SK-N-SH (cell line): Measurements from ENCODE around the gene PPP1R9B. TPM values are rescaled to one million over a fixed set of nuclear protein-coding genes. Genes with fewer than 3 reads are reported as not detected.
A peak's percentile ranks its signal among the peaks of the same experiment; 100 is the strongest.

Experiments used
- CTCF ChIA-PET: fragments of 300-600, 350-600 bp; formaldehyde crosslinking; extraction: SDS; loops from one replicate; lab custom pipeline; 2021; lab: Yijun Ruan, JAX
- POLR2A ChIA-PET: fragments of 350-600 bp; sonication (Branson Sonifier 250); formaldehyde crosslinking; extraction: SDS; loops from one replicate; lab custom pipeline; 2020; ENCODE audit warnings: antibody characterized with exemption, inconsistent platforms; lab: Yijun Ruan, JAX
- DNase-seq: peaks from one replicate; pipeline ENCODE4 v3.0.0; 2012
- H2AFZ ChIP-seq: fragments of 200-600 bp; sonication (generic); 2 replicates; pipeline ENCODE4 v1.8.1; 2016; ENCODE audit warnings: antibody characterized with exemption, mild to moderate bottlenecking, low read depth
- H3F3A ChIP-seq: fragments of 200-600 bp; sonication (generic); replicated peaks from 2 replicates; pipeline ENCODE3; 2016; ENCODE audit warnings: antibody characterized with exemption, mild to moderate bottlenecking; ENCODE audit not compliant: insufficient read depth
- H3K27ac ChIP-seq, 2 experiments: fragments of 200-500 bp in 1 of 2; fragments of 200-600 bp in 1 of 2; sonication (Bioruptor generic) in 1 of 2; sonication (generic), shearing (Covaris generic) in 1 of 2; 2 replicates each; pipeline versions ENCODE4 v1.5.1 to v1.6.1; 2014 to 2016; ENCODE audit warnings: low read depth in 2 of 2, inconsistent platforms in 1 of 2, low read length in 1 of 2, mild to moderate bottlenecking in 1 of 2, mixed read lengths in 1 of 2
- H3K27me3 ChIP-seq: fragments of 200-600 bp; sonication (generic), shearing (Covaris generic); 2 replicates; pipeline ENCODE4 v1.6.1; 2016; ENCODE audit warnings: mixed run types; ENCODE audit not compliant: insufficient read depth
- H3K36me3 ChIP-seq, 2 experiments: fragments of 200-500 bp in 1 of 2; fragments of 200-600 bp in 1 of 2; sonication (Bioruptor generic) in 1 of 2; sonication (generic) in 1 of 2; replicated peaks in 1 of 2; 2 replicates each; pipeline versions ENCODE3 to v1.5.1; 2014 to 2016; ENCODE audit warnings: low read length in 1 of 2, mild to moderate bottlenecking in 1 of 2; ENCODE audit not compliant: insufficient read depth in 2 of 2, control insufficient read depth in 1 of 2
- H3K4me1 ChIP-seq, 2 experiments: fragments of 200-500 bp in 1 of 2; fragments of 200-600 bp in 1 of 2; sonication (Bioruptor generic) in 1 of 2; sonication (generic), shearing (Covaris generic) in 1 of 2; 2 replicates each; pipeline versions ENCODE4 v1.5.1 to v1.6.1; 2014 to 2016; ENCODE audit warnings: low read depth in 1 of 2, low read length in 1 of 2, mixed run types in 1 of 2; ENCODE audit not compliant: insufficient read depth in 2 of 2, control insufficient read depth in 1 of 2
- H3K4me2 ChIP-seq: fragments of 200-600 bp; sonication (generic), shearing (Covaris generic); 2 replicates; pipeline ENCODE4 v1.6.1; 2017; ENCODE audit warnings: mixed run types
- H3K4me3 ChIP-seq, 2 experiments: fragments of 200-500 bp in 1 of 2; fragments of 200-600 bp in 1 of 2; sonication (Bioruptor generic) in 1 of 2; sonication (generic), shearing (Covaris generic) in 1 of 2; 2 replicates each; pipeline versions ENCODE4 v1.5.1 to v1.8.1; 2014 to 2016; ENCODE audit warnings: low read depth in 2 of 2, inconsistent platforms in 1 of 2, low read length in 1 of 2, mild to moderate bottlenecking in 1 of 2, mixed read lengths in 1 of 2, moderate library complexity in 1 of 2
- H3K79me2 ChIP-seq: fragments of 200-600 bp; sonication (generic); 2 replicates; pipeline ENCODE4 v1.8.1; 2017; ENCODE audit warnings: mild to moderate bottlenecking; ENCODE audit not compliant: insufficient read depth
- H3K9ac ChIP-seq: fragments of 200-600 bp; sonication (generic); 2 replicates; pipeline ENCODE4 v1.6.1; 2017; ENCODE audit warnings: mixed run types
- H3K9me2 ChIP-seq: fragments of 200-600 bp; sonication (generic); 2 replicates; pipeline ENCODE4 v1.6.1; 2017; ENCODE audit warnings: mixed run types
- H3K9me3 ChIP-seq: fragments of 200-600 bp; sonication (generic); 2 replicates; pipeline ENCODE4 v1.6.1; 2017; ENCODE audit warnings: mixed run types, mild to moderate bottlenecking, moderate library complexity
- H4K20me1 ChIP-seq: fragments of 200-600 bp; sonication (generic); 2 replicates; pipeline ENCODE4 v1.6.1; 2017; ENCODE audit warnings: mild to moderate bottlenecking, mixed run types; ENCODE audit not compliant: insufficient read depth
- CHD2 ChIP-seq: fragments of 150-350 bp; IDR thresholded peaks from 2 replicates; pipeline ENCODE4 v1.6.1; 2018; ENCODE audit warnings: low read length; ENCODE audit not compliant: partially characterized antibody
- ELF1 ChIP-seq: IDR thresholded peaks from 2 replicates; pipeline ENCODE4 v1.4.0; 2012
- EP300 ChIP-seq, 2 experiments: IDR thresholded peaks; 2 replicates each; pipeline versions ENCODE4 v1.4.0 to v1.6.1; 2012; ENCODE audit warnings: borderline replicate concordance in 1 of 2, low read depth in 1 of 2, low read length in 1 of 2
- FOSL2 ChIP-seq: IDR thresholded peaks from 2 replicates; pipeline ENCODE4 v1.4.0; 2012; ENCODE audit warnings: low read depth, mild to moderate bottlenecking, moderate library complexity, borderline replicate concordance
- FOXJ3 ChIP-seq: sonication (generic); formaldehyde crosslinking; IDR thresholded peaks from 2 replicates; pipeline ENCODE4 v1.5.1; 2020; ENCODE audit warnings: mild to moderate bottlenecking, missing genetic modification reagents
- FOXM1 ChIP-seq: IDR thresholded peaks from 2 replicates; pipeline ENCODE4 v1.4.0; 2012; ENCODE audit warnings: low read depth, mild to moderate bottlenecking
- GABPA ChIP-seq: IDR thresholded peaks from 2 replicates; pipeline ENCODE4 v1.4.0; 2012; ENCODE audit warnings: low read depth, mild to moderate bottlenecking
- GATA2 ChIP-seq: sonication (generic); formaldehyde crosslinking; IDR thresholded peaks from 2 replicates; pipeline ENCODE4 v1.5.0; 2020; ENCODE audit warnings: mild to moderate bottlenecking, missing genetic modification reagents
- IRF3 ChIP-seq: fragments of 150-350 bp; IDR thresholded peaks from 2 replicates; pipeline ENCODE4 v1.6.1; 2016; ENCODE audit warnings: mild to moderate bottlenecking, low read depth, low read length
- MAX ChIP-seq: IDR thresholded peaks from 2 replicates; pipeline ENCODE4 v1.4.0; 2012; ENCODE audit warnings: low read depth
- NRF1 ChIP-seq: IDR thresholded peaks from 2 replicates; pipeline ENCODE4 v1.6.1; 2012; ENCODE audit warnings: low read depth, mild to moderate bottlenecking, low read length
- PBX3 ChIP-seq: IDR thresholded peaks from 2 replicates; pipeline ENCODE4; 2012
- RCOR1 ChIP-seq: fragments of 150-350 bp; IDR thresholded peaks from 2 replicates; pipeline ENCODE4 v1.6.1; 2017; ENCODE audit warnings: antibody characterized with exemption, low read length
- REST ChIP-seq: IDR thresholded peaks from 2 replicates; pipeline ENCODE4 v1.6.1; 2012; ENCODE audit warnings: mild to moderate bottlenecking, low read depth, low read length, moderate library complexity
- RFX5 ChIP-seq: IDR thresholded peaks from 2 replicates; pipeline ENCODE4 v1.6.1; 2012; ENCODE audit warnings: mild to moderate bottlenecking, improper control_type of control experiment, low read length
- RXRA ChIP-seq: IDR thresholded peaks from 2 replicates; pipeline ENCODE4 v1.4.0; 2012; ENCODE audit warnings: low read depth, mild to moderate bottlenecking, borderline replicate concordance
- SIN3A ChIP-seq: IDR thresholded peaks from 2 replicates; pipeline ENCODE4 v1.6.1; 2012; ENCODE audit warnings: low read depth, mild to moderate bottlenecking, low read length, moderate library complexity, borderline replicate concordance
- SMC3 ChIP-seq: IDR thresholded peaks from 2 replicates; pipeline ENCODE4 v1.6.1; 2012; ENCODE audit warnings: low read depth, low read length, improper control_type of control experiment
- TAF1 ChIP-seq: IDR thresholded peaks from 2 replicates; pipeline ENCODE4 v1.6.1; 2012; ENCODE audit warnings: low read depth, mild to moderate bottlenecking, low read length, moderate library complexity, borderline replicate concordance
- USF1 ChIP-seq: IDR thresholded peaks from 2 replicates; pipeline ENCODE4 v1.4.0; 2012; ENCODE audit warnings: low read depth, borderline replicate concordance
- YY1 ChIP-seq: IDR thresholded peaks from 2 replicates; pipeline ENCODE4 v1.4.0; 2012; ENCODE audit warnings: low read depth, mild to moderate bottlenecking
- ZBTB33 ChIP-seq: IDR thresholded peaks from 2 replicates; pipeline ENCODE4 v1.4.0; 2012; ENCODE audit warnings: low read depth, borderline replicate concordance
- whole genome bisulfite sequencing: methylation state at CpG from one replicate; pipeline ENCODE4 v1.1.6; 2017; ENCODE audit warnings: low lambda C conversion rate; 5-methylcytosine and 5-hydroxymethylcytosine counted together
- polyA plus RNA-seq, 3 experiments: library from polyadenylated mRNA; depleted of rRNA; stranded (reverse); fragments of >200 nt; gene quantifications; 2 replicates each; pipeline ENCODE4 v1.2.3, GENCODE V29; 2012

PPP1R9B gene
- polyA plus RNA-seq, 1 of the 3 experiments (the other 2 are of a cell fraction): 35.2 TPM

GRCh38 chr17:50151937-50152547, 1.6 kb upstream of the PPP1R9B start:
- Histone ChIP-seq H3K9ac (peak overlapping the region; percentile 71), H3K27ac (peak overlapping the region; percentile 74 to 98), H3K4me1 (peaks cover 32 to 53% of the 10 kb centered on the region in 2 experiments; a peak in 3 of 4 replicates), H3K27me3 (no peaks in the 10 kb centered on the region), H3K79me2 (peaks cover 37% of the 10 kb centered on the region), H3K9me2 (no peaks in the 10 kb centered on the region), H3K4me3 (peak overlapping the region; percentile 66 to 81), H2AFZ (peak overlapping the region; percentile 90; the same call in 1 of the 2 replicates), H3K9me3 (no peaks in the 10 kb centered on the region), H3F3A (peaks cover 25% of the 10 kb centered on the region), H4K20me1 (peaks cover 23% of the 10 kb centered on the region), H3K4me2 (peak overlapping the region; percentile 97), H3K36me3 (peaks cover 0 to 8% of the 10 kb centered on the region in 2 experiments)
- CTCF ChIA-PET: interaction anchor here (0.7 to 12.8 kb wide), 29 partner anchors 9 to 321 kb away, joined by 3 to 169 read pairs (median 6); partner anchors contain the start of genes COL1A1, ITGA3, PDK2 and SAMD14
- WGBS: 2% methylated on average over 12 of the region's 12 CpGs
- DNase-seq: peak; percentile 89
- POLR2A ChIA-PET: interaction anchor here (0.5 to 2.5 kb wide), 11 partner anchors 9 to 207 kb away, joined by 3 to 30 read pairs (median 3); partner anchors contain the start of genes DLX3 and PDK2
- no peak for TF ChIP-seq NRF1
- no peak for TF ChIP-seq FOXM1
- TF ChIP-seq GABPA: peak; percentile 68
- TF ChIP-seq IRF3: no peak
- no peak for TF ChIP-seq GATA2 (CRISPR knock-in tag)
- peak; percentile 56; the same call in 1 of the 2 replicates for TF ChIP-seq RXRA
- TF ChIP-seq REST: no peak
- peak; percentile 88; the same call in 1 of the 2 replicates for TF ChIP-seq SIN3A
- TF ChIP-seq MAX: peak; percentile 86
- peak; percentile 96 for TF ChIP-seq ELF1
- TF ChIP-seq RFX5: 0 out of 2 replicates have a peak, but pooled peaks have one; percentile 9
- no peak for TF ChIP-seq FOSL2
- peak; percentile 66 for TF ChIP-seq TAF1
- TF ChIP-seq EP300 (IDR thresholded peaks at IDR 0.05; ENCODE audit: borderline replicate concordance in 1 of 2, low read depth in 1 of 2, low read length in 1 of 2): peak in 1 of 2 experiments; percentile 64; a peak in 1 of 4 replicates
- TF ChIP-seq SMC3: 0 out of 2 replicates have a peak, but pooled peaks have one; percentile 6
- TF ChIP-seq CHD2: peak; percentile 90
- TF ChIP-seq FOXJ3 (CRISPR knock-in tag): no peak
- TF ChIP-seq ZBTB33: no peak
- TF ChIP-seq PBX3: peak; percentile 86
- TF ChIP-seq YY1: peak; percentile 65; the same call in 1 of the 2 replicates
- no peak for TF ChIP-seq USF1
- TF ChIP-seq RCOR1: no peak
